Endodermal cell (in vitro differentiated cells): ENCODE data around the gene CLEC10A. TPM values are rescaled to one million over a fixed set of nuclear protein-coding genes. Genes with fewer than 3 reads are reported as not detected.
A peak's percentile ranks its signal among the peaks of the same experiment; 100 is the strongest.

Source experiments
- DNase-seq: peaks from one replicate; pipeline ENCODE4 v3.0.0-alpha.2; 2017
- H3K27ac ChIP-seq: 2 replicates; pipeline ENCODE4 v1.5.1; 2013; ENCODE audit warnings: mild to moderate bottlenecking, low read depth, low read length, moderate library complexity
- H3K27me3 ChIP-seq: 2 replicates; pipeline ENCODE4 v1.6.1; 2013; ENCODE audit warnings: mild to moderate bottlenecking, low read length, moderate library complexity; ENCODE audit not compliant: insufficient read depth, control insufficient read depth, poor library complexity, severe bottlenecking
- H3K36me3 ChIP-seq: 2 replicates; pipeline ENCODE4 v1.7.0; 2013; ENCODE audit warnings: mild to moderate bottlenecking, low read length, moderate library complexity; ENCODE audit not compliant: control insufficient read depth, insufficient read depth
- H3K4me1 ChIP-seq: one replicate; pipeline ENCODE4 v1.7.0; 2013; ENCODE audit warnings: low read length; ENCODE audit not compliant: control insufficient read depth, insufficient read depth
- H3K4me3 ChIP-seq: 2 replicates; pipeline ENCODE4 v1.5.1; 2013; ENCODE audit warnings: mild to moderate bottlenecking, low read length, moderate library complexity
- H3K9ac ChIP-seq: 2 replicates; pipeline ENCODE4 v1.6.1; 2013; ENCODE audit warnings: mild to moderate bottlenecking, low read length, moderate library complexity; ENCODE audit not compliant: poor library complexity, severe bottlenecking; ENCODE audit errors: extremely low read depth
- H3K9me3 ChIP-seq: 2 replicates; pipeline ENCODE4 v1.6.1; 2013; ENCODE audit warnings: mild to moderate bottlenecking, low read length, moderate library complexity; ENCODE audit not compliant: control insufficient read depth
- H3K27ac Mint-ChIP-seq: 2 replicates; pipeline ENCODE4 v1.8.0; 2020; ENCODE audit warnings: mixed read lengths
- H3K27me3 Mint-ChIP-seq: 2 replicates; pipeline ENCODE4 v1.8.0; 2021; ENCODE audit warnings: mild to moderate bottlenecking, mixed read lengths; ENCODE audit not compliant: insufficient read depth
- H3K36me3 Mint-ChIP-seq: 2 replicates; pipeline ENCODE4 v1.8.0; 2020; ENCODE audit warnings: low read depth, mixed read lengths
- H3K4me1 Mint-ChIP-seq: 2 replicates; pipeline ENCODE4 v1.8.0; 2020; ENCODE audit warnings: mixed read lengths
- H3K4me3 Mint-ChIP-seq: 2 replicates; pipeline ENCODE4 v1.8.0; 2020; ENCODE audit warnings: mild to moderate bottlenecking, moderate library complexity, mixed read lengths
- H3K9me3 Mint-ChIP-seq: 2 replicates; pipeline ENCODE4 v1.8.0; 2020; ENCODE audit warnings: mild to moderate bottlenecking, mixed read lengths
- CTCF ChIP-seq: fragments of 200-600 bp; sonication (generic); conservative IDR thresholded peaks from 2 replicates; pipeline ENCODE4 v1.5.0; 2021; ENCODE audit warnings: antibody characterized with exemption, mild to moderate bottlenecking
- WGBS, 2 experiments: methylation state at CpG; one replicate each; pipeline versions ENCODE4 v1.1.5 to v1.1.7; 2013; ENCODE audit warnings: missing lambda C conversion rate in 2 of 2, mixed read lengths in 1 of 2; ENCODE audit not compliant: insufficient coverage in 1 of 2, insufficient read length in 1 of 2; 5-methylcytosine and 5-hydroxymethylcytosine counted together
- total RNA-seq, 2 donors: library from RNA; stranded (reverse); fragmentation: NEBNext Ultra II Directional in 1 of 2; extraction: Animal tissue kit (Norgen Biotek cat#: 25700) in 1 of 2; gene quantifications; 2 replicates in 1 of 2; 3 replicates in 1 of 2; pipeline ENCODE4 v1.2.1, GENCODE V29; 2021

Gene CLEC10A
- total RNA-seq, 2 donors from 2014 or later = not detected

- Mint-ChIP-seq H3K27me3 (peaks cover 21% of the 10 kb centered on the region), H3K4me3 (peak overlapping the region; percentile 24), H3K27ac (no peak overlapping the region), H3K36me3 (peaks cover 6% of the 10 kb centered on the region), H3K4me1 (peaks cover 12% of the 10 kb centered on the region), H3K9me3 (no peaks in the 10 kb centered on the region)
- TF ChIP-seq CTCF = peak; percentile 51
- Histone ChIP-seq H3K27me3 (peaks cover 21% of the 10 kb centered on the region), H3K4me1 (no peaks in the 10 kb centered on the region), H3K9ac (no peak overlapping the region), H3K36me3 (no peaks in the 10 kb centered on the region), H3K9me3 (no peaks in the 10 kb centered on the region), H3K4me3 (no peak overlapping the region), H3K27ac (no peak overlapping the region)
- 85 to 88% methylated on average over 11 to 19 of the region's 19 CpGs for WGBS, 2 experiments
- DNase-seq = no peak
Observed at GRCh38 chr17:7038025-7038862, 41.8 kb downstream of the CLEC10A start.

DNA sequence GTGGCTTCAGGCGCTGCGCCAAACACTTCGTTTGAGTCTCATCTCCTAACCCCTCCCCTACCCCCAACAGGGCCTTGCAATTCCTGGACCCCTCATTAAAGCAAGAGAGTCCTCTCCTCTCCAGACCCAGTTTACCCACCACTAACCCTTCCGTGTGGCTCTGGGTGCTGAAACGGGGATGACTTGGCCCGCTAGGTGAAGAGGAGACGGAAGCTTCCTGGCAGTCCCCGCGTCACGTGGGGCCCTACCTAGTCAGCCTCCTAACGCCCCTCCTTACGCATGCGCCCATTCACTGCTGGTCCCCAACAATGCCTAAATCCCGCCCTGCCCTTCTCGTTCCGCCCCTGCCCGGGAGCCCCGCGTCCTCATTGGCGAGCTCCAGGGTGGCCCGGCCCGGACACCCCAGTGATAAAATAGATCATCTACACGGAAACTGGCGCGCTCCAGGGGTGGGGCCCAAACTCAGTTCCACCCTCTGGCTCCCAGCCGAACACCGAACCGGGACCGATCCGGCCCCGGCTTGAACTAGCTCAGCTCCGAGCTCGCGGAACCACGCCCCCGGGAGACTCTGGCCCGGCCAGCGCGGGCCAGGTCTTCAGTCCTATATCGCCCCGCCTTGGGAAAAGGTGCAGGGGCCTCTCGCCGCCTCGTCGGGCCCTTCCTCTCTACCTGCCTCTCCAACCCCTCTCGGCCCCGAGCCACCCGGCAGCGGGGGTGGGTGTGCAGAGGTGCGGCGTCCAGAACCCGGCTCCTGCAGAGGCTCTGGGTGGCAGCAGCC lies 44.3 kb downstream of the CLEC10A start, which contains the start of gene SLC16A13:
Gene SLC16A13 (plus strand): TSS at position 425 of the 778 bp plus-strand sequence. CDS start 368 bp downstream, outside the sequence.
- 0 to 2% methylated on average over 6 to 52 of the region's 52 CpGs for WGBS, 2 experiments
- Histone ChIP-seq H3K4me1 (no peaks in the 10 kb centered on the region), H3K27ac (no peak within 1 kb of the TSS), H3K9ac (peak within 1 kb of the TSS; percentile 44), H3K9me3 (no peaks in the 10 kb centered on the region), H3K4me3 (peak within 1 kb of the TSS; percentile 86), H3K27me3 (no peaks in the 10 kb centered on the region), H3K36me3 (no peaks in the 10 kb centered on the region)
- Mint-ChIP-seq H3K36me3 (peaks cover 6% of the 10 kb centered on the region), H3K27ac (peak within 1 kb of the TSS; percentile 94), H3K4me3 (peak within 1 kb of the TSS; percentile 89), H3K4me1 (peaks cover 12% of the 10 kb centered on the region), H3K9me3 (no peaks in the 10 kb centered on the region), H3K27me3 (peaks cover 5% of the 10 kb centered on the region)
- no peak for TF ChIP-seq CTCF
- peak; percentile 99 for DNase-seq

GRCh38 chr17:7034955-7035590 lies 45.0 kb downstream of the CLEC10A start:
- Histone ChIP-seq H3K9me3 (no peaks in the 10 kb centered on the region), H3K4me3 (peak overlapping the region; percentile 86), H3K27ac (no peak overlapping the region), H3K4me1 (no peaks in the 10 kb centered on the region), H3K36me3 (no peaks in the 10 kb centered on the region), H3K27me3 (no peaks in the 10 kb centered on the region), H3K9ac (peak overlapping the region; percentile 44)
- Mint-ChIP-seq H3K36me3 (peaks cover 6% of the 10 kb centered on the region), H3K27ac (peak overlapping the region; percentile 94), H3K4me3 (peak overlapping the region; percentile 89), H3K4me1 (peaks cover 12% of the 10 kb centered on the region), H3K27me3 (peaks cover 5% of the 10 kb centered on the region), H3K9me3 (no peaks in the 10 kb centered on the region)
- no peak for TF ChIP-seq CTCF
- no peak for DNase-seq
- 30 to 51% methylated on average over 3 to 7 of the region's 7 CpGs for WGBS, 2 experiments
